Measurements from ENCODE around the gene ZYG11A. TPM values are rescaled to one million over a fixed set of nuclear protein-coding genes. Genes with fewer than 3 reads are reported as not detected.

Gene ZYG11A
- total RNA-seq, 1 donor from 2014 or later, result 0.30 TPM

GRCh38 chr1:52855584-52855983, 13.0 kb downstream of the ZYG11A start:
- Mint-ChIP-seq H3K9me3 (ENCODE audit: unreplicated experiment) (no peaks in the 10 kb centered on the region), H3K4me1 (ENCODE audit: low read depth, unreplicated experiment) (no peaks in the 10 kb centered on the region), H3K36me3 (ENCODE audit: low read depth, unreplicated experiment) (no peaks in the 10 kb centered on the region), H3K27ac (ENCODE audit: unreplicated experiment) (no peak overlapping the region), H3K4me3 (ENCODE audit: unreplicated experiment) (no peak overlapping the region), H3K27me3 (ENCODE audit: low read depth, unreplicated experiment) (peaks cover 4% of the 10 kb centered on the region)
- Histone ChIP-seq H3K79me2 (ENCODE audit: insufficient read depth, low read length) (no peaks in the 10 kb centered on the region), H3K4me1 (ENCODE audit: insufficient read depth, low read length) (no peaks in the 10 kb centered on the region), H3K4me3 (ENCODE audit: insufficient read depth, low read depth, low read length) (no peak overlapping the region), H4K20me1 (ENCODE audit: insufficient read depth, low read length) (no peaks in the 10 kb centered on the region), H3K27ac (ENCODE audit: low read depth, low read length) (no peak overlapping the region), H2AFZ (ENCODE audit: low read depth, low read length) (no peak overlapping the region), H3K4me2 (ENCODE audit: low read length) (no peak overlapping the region), H3K9ac (ENCODE audit: low read length) (no peak overlapping the region), H3K9me3 (ENCODE audit: insufficient read depth, low read depth, low read length) (no peaks in the 10 kb centered on the region), H3K27me3 (ENCODE audit: insufficient read depth, low read length) (no peaks in the 10 kb centered on the region), H3K36me3 (ENCODE audit: insufficient read depth, low read length) (no peaks in the 10 kb centered on the region)
- FAIRE-seq (no peak), DNase-seq (ENCODE audit: low read depth) (no peak)
- TF ChIP-seq, protein P1, sequence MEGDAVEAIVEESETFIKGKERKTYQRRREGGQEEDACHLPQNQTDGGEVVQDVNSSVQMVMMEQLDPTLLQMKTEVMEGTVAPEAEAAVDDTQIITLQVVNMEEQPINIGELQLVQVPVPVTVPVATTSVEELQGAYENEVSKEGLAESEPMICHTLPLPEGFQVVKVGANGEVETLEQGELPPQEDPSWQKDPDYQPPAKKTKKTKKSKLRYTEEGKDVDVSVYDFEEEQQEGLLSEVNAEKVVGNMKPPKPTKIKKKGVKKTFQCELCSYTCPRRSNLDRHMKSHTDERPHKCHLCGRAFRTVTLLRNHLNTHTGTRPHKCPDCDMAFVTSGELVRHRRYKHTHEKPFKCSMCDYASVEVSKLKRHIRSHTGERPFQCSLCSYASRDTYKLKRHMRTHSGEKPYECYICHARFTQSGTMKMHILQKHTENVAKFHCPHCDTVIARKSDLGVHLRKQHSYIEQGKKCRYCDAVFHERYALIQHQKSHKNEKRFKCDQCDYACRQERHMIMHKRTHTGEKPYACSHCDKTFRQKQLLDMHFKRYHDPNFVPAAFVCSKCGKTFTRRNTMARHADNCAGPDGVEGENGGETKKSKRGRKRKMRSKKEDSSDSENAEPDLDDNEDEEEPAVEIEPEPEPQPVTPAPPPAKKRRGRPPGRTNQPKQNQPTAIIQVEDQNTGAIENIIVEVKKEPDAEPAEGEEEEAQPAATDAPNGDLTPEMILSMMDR (IDR thresholded peaks at IDR 0.05; ENCODE audit: insufficient read depth, low read depth, low read length), result no peak
- no peak for TF ChIP-seq EZH2 (IDR thresholded peaks at IDR 0.05; ENCODE audit: insufficient read depth, low read length)

DNA sequence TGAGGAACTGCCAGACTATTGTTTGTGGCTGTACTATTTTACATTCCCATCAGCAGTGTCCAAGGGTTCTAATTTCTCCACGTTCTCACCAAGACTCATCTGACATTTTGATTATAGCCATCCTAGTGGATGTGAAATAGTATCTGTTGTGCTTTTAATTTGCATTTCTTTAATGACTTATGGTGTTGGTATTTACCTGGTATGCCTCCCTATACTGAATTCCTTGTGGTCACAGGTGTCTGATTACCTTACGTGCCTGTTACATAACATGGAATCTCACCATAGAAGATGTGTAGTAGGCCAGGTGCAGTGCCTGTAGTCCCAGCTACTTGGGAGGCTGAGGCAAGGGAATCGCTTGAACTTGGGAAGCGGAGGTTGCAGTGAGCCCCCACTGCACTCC, 13.5 kb downstream of the ZYG11A start:
- H4K20me1 ChIP-seq (ENCODE audit: insufficient read depth, low read length), result no peaks in the 10 kb centered on the region
- no peaks in the 10 kb centered on the region for H3K36me3 ChIP-seq (ENCODE audit: insufficient read depth, low read length)
- no peak overlapping the region for H3K27ac ChIP-seq (ENCODE audit: low read depth, low read length)
- H3K36me3 Mint-ChIP-seq (ENCODE audit: low read depth, unreplicated experiment), result no peaks in the 10 kb centered on the region
- no peaks in the 10 kb centered on the region for H3K27me3 ChIP-seq (ENCODE audit: insufficient read depth, low read length)
- H3K4me1 Mint-ChIP-seq (ENCODE audit: low read depth, unreplicated experiment), result no peaks in the 10 kb centered on the region
- H3K4me3 Mint-ChIP-seq (ENCODE audit: unreplicated experiment), result no peak overlapping the region
- no peaks in the 10 kb centered on the region for H3K9me3 ChIP-seq (ENCODE audit: insufficient read depth, low read depth, low read length)
- H3K79me2 ChIP-seq (ENCODE audit: insufficient read depth, low read length), result no peaks in the 10 kb centered on the region
- FAIRE-seq (no peak), DNase-seq (ENCODE audit: low read depth) (no peak)
- no peak overlapping the region for H2AFZ ChIP-seq (ENCODE audit: low read depth, low read length)
- H3K4me3 ChIP-seq (ENCODE audit: insufficient read depth, low read depth, low read length), result no peak overlapping the region
- no peak overlapping the region for H3K9ac ChIP-seq (ENCODE audit: low read length)
- H3K27me3 Mint-ChIP-seq (ENCODE audit: low read depth, unreplicated experiment), result peaks cover 3% of the 10 kb centered on the region
- no peaks in the 10 kb centered on the region for H3K9me3 Mint-ChIP-seq (ENCODE audit: unreplicated experiment)
- no peaks in the 10 kb centered on the region for H3K4me1 ChIP-seq (ENCODE audit: insufficient read depth, low read length)
- no peak overlapping the region for H3K4me2 ChIP-seq (ENCODE audit: low read length)
- TF ChIP-seq, protein P1 (IDR thresholded peaks at IDR 0.05; ENCODE audit: insufficient read depth, low read depth, low read length), result no peak
- no peak for TF ChIP-seq EZH2 (IDR thresholded peaks at IDR 0.05; ENCODE audit: insufficient read depth, low read length)
- no peak overlapping the region for H3K27ac Mint-ChIP-seq (ENCODE audit: unreplicated experiment)

GRCh38 chr1:52857443-52857842, 14.9 kb downstream of the ZYG11A start:
- no peak overlapping the region for H3K27ac Mint-ChIP-seq (ENCODE audit: unreplicated experiment)
- H3K4me3 Mint-ChIP-seq (ENCODE audit: unreplicated experiment), result no peak overlapping the region
- no peaks in the 10 kb centered on the region for H3K36me3 Mint-ChIP-seq (ENCODE audit: low read depth, unreplicated experiment)
- Histone ChIP-seq H3K27me3 (ENCODE audit: insufficient read depth, low read length) (no peaks in the 10 kb centered on the region), H2AFZ (ENCODE audit: low read depth, low read length) (no peak overlapping the region), H3K4me3 (ENCODE audit: insufficient read depth, low read depth, low read length) (no peak overlapping the region), H3K27ac (ENCODE audit: low read depth, low read length) (no peak overlapping the region), H4K20me1 (ENCODE audit: insufficient read depth, low read length) (no peaks in the 10 kb centered on the region), H3K79me2 (ENCODE audit: insufficient read depth, low read length) (no peaks in the 10 kb centered on the region), H3K4me1 (ENCODE audit: insufficient read depth, low read length) (no peaks in the 10 kb centered on the region), H3K36me3 (ENCODE audit: insufficient read depth, low read length) (no peaks in the 10 kb centered on the region), H3K4me2 (ENCODE audit: low read length) (no peak overlapping the region), H3K9ac (ENCODE audit: low read length) (no peak overlapping the region), H3K9me3 (ENCODE audit: insufficient read depth, low read depth, low read length) (no peaks in the 10 kb centered on the region)
- no peak for TF ChIP-seq EZH2 (IDR thresholded peaks at IDR 0.05; ENCODE audit: insufficient read depth, low read length)
- TF ChIP-seq, protein P1 (IDR thresholded peaks at IDR 0.05; ENCODE audit: insufficient read depth, low read depth, low read length), result no peak
- FAIRE-seq (no peak), DNase-seq (ENCODE audit: low read depth) (no peak)
- H3K9me3 Mint-ChIP-seq (ENCODE audit: unreplicated experiment), result no peaks in the 10 kb centered on the region
- H3K4me1 Mint-ChIP-seq (ENCODE audit: low read depth, unreplicated experiment), result no peaks in the 10 kb centered on the region
- H3K27me3 Mint-ChIP-seq (ENCODE audit: low read depth, unreplicated experiment), result peaks cover 3% of the 10 kb centered on the region

Measured in astrocyte (in vitro differentiated cells and primary cell).